Smooth muscle cell (in vitro differentiated cells): ENCODE results near the gene DGKD. TPM values are rescaled to one million over a fixed set of nuclear protein-coding genes. Genes with fewer than 3 reads are reported as not detected.

ENCODE experiments used
- DNase-seq: peaks from one replicate; lab custom pipeline; 2025; ENCODE audit not compliant: unreplicated experiment; lab: John Stamatoyannopoulos, UW
- H2AFZ ChIP-seq: fragments of 200-600 bp; sonication (generic); 2 replicates; pipeline ENCODE4 v1.6.0; 2016; ENCODE audit warnings: antibody characterized with exemption, low read depth, mild to moderate bottlenecking
- H3F3A ChIP-seq: fragments of 200-600 bp; sonication (generic); 2 replicates; pipeline ENCODE4 v1.6.0; 2017; ENCODE audit warnings: antibody characterized with exemption, low read depth
- H3K27ac ChIP-seq: fragments of 200-600 bp; sonication (generic); 2 replicates; pipeline ENCODE4 v1.5.1; 2016; ENCODE audit warnings: low read depth, mild to moderate bottlenecking
- H3K27me3 ChIP-seq: fragments of 200-600 bp; sonication (generic); 2 replicates; pipeline ENCODE4 v1.6.1; 2016; ENCODE audit warnings: low read depth, mild to moderate bottlenecking
- H3K36me3 ChIP-seq: fragments of 200-600 bp; sonication (generic); 2 replicates; pipeline ENCODE4 v1.5.1; 2016; ENCODE audit warnings: low read depth
- H3K4me1 ChIP-seq: fragments of 200-600 bp; sonication (generic); 2 replicates; pipeline ENCODE4 v1.5.1; 2016; ENCODE audit warnings: low read depth
- H3K4me2 ChIP-seq: fragments of 200-600 bp; sonication (generic); 2 replicates; pipeline ENCODE4 v1.6.0; 2016; ENCODE audit warnings: mild to moderate bottlenecking
- H3K4me3 ChIP-seq: fragments of 200-600 bp; sonication (generic); 2 replicates; pipeline ENCODE4 v1.5.1; 2016; ENCODE audit warnings: mild to moderate bottlenecking
- H3K79me2 ChIP-seq: fragments of 200-600 bp; sonication (generic); 2 replicates; pipeline ENCODE4 v1.6.0; 2016; ENCODE audit warnings: low read depth, mild to moderate bottlenecking
- H3K9ac ChIP-seq: fragments of 200-600 bp; sonication (generic); 2 replicates; pipeline ENCODE4 v1.6.0; 2016; ENCODE audit warnings: low read depth
- H3K9me3 ChIP-seq: fragments of 200-600 bp; sonication (generic); replicated peaks from 2 replicates; pipeline ENCODE4 v1.5.1; 2016; ENCODE audit warnings: low read depth
- H4K20me1 ChIP-seq: fragments of 200-600 bp; sonication (generic); 2 replicates; pipeline ENCODE4 v1.6.0; 2016; ENCODE audit warnings: low read depth
- CTCF ChIP-seq: fragments of 200-600 bp; sonication (generic); IDR thresholded peaks from 2 replicates; pipeline ENCODE4 v1.5.1; 2017; ENCODE audit warnings: borderline replicate concordance, mild to moderate bottlenecking, antibody characterized with exemption; ENCODE audit not compliant: insufficient read depth, poor library complexity, severe bottlenecking
- WGBS: methylation state at CpG from one replicate; pipeline ENCODE4 v1.1.7; 2016; ENCODE audit warnings: low lambda C conversion rate; 5-methylcytosine and 5-hydroxymethylcytosine counted together
- polyA plus RNA-seq: library from polyadenylated mRNA; unstranded; fragments of >200 nt; fragmentation: Nextera tagmentation; extraction: Ambion mirVana; gene quantifications from 2 replicates; pipeline ENCODE4 v1.2.1, GENCODE V29; 2016
- total RNA-seq: library from RNA; depleted of rRNA; stranded (reverse); fragments of >200 nt; gene quantifications from 2 replicates; pipeline ENCODE4 v1.2.3, GENCODE V29; 2014

DGKD gene
- total and polyA plus RNA-seq, 2 experiments from 2014 or later = 12.2 to 14.2 TPM

DNA sequence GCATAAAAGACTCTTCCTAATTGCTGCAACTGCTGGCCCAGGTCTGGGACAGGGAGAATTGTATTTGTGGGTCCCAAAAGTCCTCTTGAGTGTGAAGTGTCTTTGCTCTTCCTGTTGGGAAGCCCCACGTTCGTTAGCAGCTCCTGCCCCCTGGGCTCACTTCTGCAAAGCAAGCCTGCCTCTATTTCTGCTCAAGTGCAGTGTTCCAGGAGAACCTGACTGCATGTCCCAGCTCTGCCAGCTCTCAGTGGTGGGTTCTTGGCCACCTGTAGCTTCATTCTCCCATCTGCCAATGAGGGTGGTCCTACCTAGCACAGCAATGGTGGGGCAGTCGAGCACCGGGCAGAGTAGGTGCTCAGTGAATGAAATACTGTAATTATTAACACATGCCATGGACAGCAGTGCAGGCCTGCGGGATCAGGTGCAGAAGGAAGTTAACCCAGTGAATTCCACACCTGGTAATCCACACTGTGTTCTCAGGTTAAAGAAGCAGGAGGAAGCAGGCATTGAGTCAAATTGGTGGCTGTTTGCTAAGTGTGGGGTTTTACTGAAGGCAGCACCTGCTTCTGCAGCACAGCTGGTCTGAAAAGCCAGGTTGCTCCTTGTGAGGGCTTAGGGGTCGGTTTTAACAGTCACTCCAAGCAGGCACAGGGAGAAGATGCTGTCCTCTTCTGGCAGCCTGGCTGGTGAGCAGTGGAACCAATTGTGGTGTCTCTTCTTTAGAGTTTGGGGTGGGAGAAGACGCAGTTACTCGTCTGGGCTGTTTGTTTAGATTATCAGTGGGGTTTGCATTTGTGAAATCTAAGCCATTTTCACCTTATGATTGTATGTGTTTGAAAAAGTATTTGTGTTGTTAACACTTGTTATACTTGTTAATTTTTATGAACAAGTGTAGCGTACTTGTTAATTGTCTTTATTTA lies 54.3 kb downstream of the DGKD start:
- DNase-seq = no peak
- peaks cover 6% of the 10 kb centered on the region for H3K36me3 ChIP-seq
- no peak overlapping the region for H3K9ac ChIP-seq
- no peaks in the 10 kb centered on the region for H3K4me1 ChIP-seq
- peaks cover 12% of the 10 kb centered on the region for H3F3A ChIP-seq
- H4K20me1 ChIP-seq = no peaks in the 10 kb centered on the region
- H3K79me2 ChIP-seq = peaks cover 23% of the 10 kb centered on the region
- no peaks in the 10 kb centered on the region for H3K27me3 ChIP-seq
- H2AFZ ChIP-seq = no peak overlapping the region
- no peak overlapping the region for H3K4me3 ChIP-seq
- H3K9me3 ChIP-seq = peaks cover 4% of the 10 kb centered on the region
- TF ChIP-seq CTCF = no peak
- H3K27ac ChIP-seq = no peak overlapping the region
- WGBS = 90% methylated on average over 9 of the region's 9 CpGs
- H3K4me2 ChIP-seq = no peak overlapping the region

DNA sequence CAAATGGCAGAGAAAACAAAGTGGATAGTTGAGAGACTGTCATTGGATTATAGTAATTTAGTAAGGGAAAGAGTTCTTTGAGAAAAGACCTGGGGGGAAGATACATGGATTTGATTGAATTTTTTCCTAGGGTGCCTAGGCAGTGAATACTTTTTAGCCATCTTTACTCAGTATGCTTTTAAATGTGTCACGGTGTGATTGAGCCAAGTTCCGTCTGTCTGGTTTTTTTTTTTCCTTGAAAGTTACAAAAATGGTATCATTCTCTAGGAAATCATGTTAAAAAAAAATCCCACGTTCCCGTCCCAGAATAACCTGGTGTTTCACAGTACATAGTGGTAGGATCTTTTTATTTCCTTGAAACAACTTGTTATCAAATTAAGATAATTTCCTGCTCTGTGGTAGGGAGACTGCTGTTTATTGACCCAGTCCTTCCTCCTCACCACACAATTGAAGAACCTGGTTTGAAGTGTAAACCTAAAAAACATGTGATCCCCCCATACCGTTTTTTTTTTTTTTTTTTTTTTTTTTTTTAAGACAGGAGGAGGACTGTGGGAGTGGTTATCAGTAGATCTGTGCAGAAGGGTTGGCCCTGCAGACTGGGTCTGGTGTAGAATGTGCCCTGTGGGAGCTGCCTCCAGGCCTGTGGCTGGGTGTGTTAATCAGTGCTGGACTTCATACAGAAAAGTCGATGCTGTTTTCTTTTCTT lies 55.1 kb downstream of the DGKD start:
- Histone ChIP-seq H3K4me1 (no peaks in the 10 kb centered on the region), H3K27me3 (no peaks in the 10 kb centered on the region), H3K27ac (no peak overlapping the region), H3K9ac (no peak overlapping the region), H2AFZ (no peak overlapping the region), H3K4me2 (no peak overlapping the region), H3K36me3 (peaks cover 6% of the 10 kb centered on the region), H3F3A (peaks cover 12% of the 10 kb centered on the region), H3K4me3 (no peak overlapping the region), H3K9me3 (peaks cover 4% of the 10 kb centered on the region), H3K79me2 (peaks cover 23% of the 10 kb centered on the region), H4K20me1 (no peaks in the 10 kb centered on the region)
- TF ChIP-seq CTCF = no peak
- no peak for DNase-seq
- WGBS = 47% methylated on average over 6 of the region's 6 CpGs

GRCh38 chr2:233410196-233410760 lies 56.0 kb downstream of the DGKD start:
- Histone ChIP-seq H3K36me3 (peaks cover 6% of the 10 kb centered on the region), H3K79me2 (peaks cover 23% of the 10 kb centered on the region), H3K27ac (no peak overlapping the region), H3K4me1 (peaks cover 6% of the 10 kb centered on the region), H2AFZ (no peak overlapping the region), H4K20me1 (no peaks in the 10 kb centered on the region), H3K27me3 (no peaks in the 10 kb centered on the region), H3K4me3 (no peak overlapping the region), H3K4me2 (no peak overlapping the region), H3F3A (peaks cover 17% of the 10 kb centered on the region), H3K9ac (no peak overlapping the region), H3K9me3 (peaks cover 4% of the 10 kb centered on the region)
- TF ChIP-seq CTCF = no peak
- WGBS = 91% methylated on average over 5 of the region's 5 CpGs
- no peak for DNase-seq
